Measurements from ENCODE around the gene PXMP2.

The PXMP2 gene

GRCh38 chr12:132720606-132721345 is 33.4 kb downstream of the PXMP2 start:
- DNase-seq (ENCODE audit: low read depth in 2 of 2), result no peak

DNA sequence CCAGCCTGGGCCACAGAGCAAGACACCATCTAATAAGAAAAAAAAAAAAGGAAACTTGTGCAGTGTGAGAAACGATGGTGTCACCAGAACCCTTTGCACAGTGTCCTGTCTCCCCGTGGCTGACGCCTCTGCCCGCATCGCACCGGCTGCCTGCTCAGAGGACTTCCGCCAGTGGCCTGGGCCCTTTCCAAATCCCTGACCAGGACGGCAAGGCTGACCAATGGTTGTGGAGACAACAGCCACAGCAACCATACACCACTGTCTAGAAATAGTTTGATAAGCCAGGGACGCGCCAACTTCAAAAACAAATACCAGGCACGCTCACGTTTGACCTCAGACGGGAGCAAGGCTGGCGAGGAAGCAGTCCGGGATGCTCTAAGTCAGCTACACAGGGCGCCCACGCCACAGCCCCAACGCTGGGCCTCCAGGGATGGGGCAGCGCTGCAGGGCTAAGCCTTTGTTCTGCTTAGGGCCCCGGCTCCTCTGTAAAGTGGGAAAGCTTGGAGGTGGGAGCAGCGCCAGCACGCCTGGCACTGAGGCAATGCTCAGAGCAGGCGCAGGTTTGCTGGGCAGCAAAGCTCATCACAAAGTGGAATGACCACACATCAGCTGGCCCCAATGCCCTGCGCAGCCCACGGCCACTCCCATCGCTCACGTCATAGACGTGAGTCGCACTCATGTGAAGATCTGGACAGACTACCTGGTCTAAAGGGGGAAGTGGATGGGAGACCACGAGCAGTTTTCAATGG is 35.8 kb downstream of the PXMP2 start:
- DNase-seq (ENCODE audit: low read depth in 2 of 2), result no peak

GRCh38 chr12:132723764-132724140 is 36.4 kb downstream of the PXMP2 start:
- DNase-seq (ENCODE audit: low read depth in 2 of 2), result no peak

DNA sequence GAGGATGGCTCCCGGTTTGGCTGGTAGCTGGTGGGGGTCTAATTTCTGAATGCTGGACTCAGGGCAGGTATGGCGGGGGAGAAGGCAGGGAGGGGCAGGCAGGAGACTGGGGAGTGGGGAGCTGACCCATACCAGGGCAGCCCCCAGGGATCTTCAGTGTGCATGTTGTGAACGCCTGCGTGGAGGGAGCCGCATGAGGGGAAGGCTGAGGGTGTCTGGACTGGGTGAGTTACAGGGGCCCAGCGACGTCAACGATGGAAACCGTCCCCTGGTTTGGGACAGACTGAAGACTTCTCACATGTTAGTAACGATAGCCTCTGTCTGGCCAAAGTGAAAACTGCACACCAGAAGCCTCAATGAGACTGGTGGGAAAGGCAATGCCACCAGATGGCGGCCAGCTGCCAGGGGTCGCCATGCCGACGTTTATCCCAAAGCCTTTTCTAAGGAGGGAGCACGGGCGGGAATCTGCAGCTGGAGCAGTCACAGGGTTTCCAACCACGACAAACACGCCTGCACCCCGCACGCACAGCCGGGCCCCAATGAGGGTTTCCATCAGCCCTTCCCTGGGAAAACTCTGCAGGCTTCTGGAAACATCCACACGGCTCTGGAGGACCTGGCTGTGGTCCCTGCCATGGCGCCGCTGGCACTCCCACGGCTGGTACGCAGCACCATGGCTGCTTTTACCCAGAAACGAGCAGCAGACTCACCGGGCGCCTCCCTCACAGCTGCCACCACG is 37.3 kb downstream of the PXMP2 start:
- no peak for DNase-seq (ENCODE audit: low read depth in 2 of 2)

DNA sequence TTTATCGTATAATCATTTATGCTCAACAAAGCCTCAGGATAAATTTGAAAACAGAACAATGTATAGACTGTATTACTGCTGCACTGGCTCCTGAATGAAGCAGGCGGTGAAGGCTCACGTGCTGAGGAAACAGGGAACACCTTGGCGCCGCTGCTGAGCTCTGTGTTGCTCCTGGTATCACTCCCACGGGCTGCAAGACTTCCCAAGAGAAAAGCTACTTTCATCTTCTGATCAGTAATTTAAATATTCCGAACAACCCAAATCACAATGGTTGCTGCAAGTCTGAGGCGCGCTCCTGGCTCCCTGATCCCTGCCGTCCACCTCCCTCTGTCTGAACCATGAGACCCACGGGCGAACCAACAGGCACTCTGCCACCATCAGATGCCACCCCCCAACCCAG is 39.0 kb downstream of the PXMP2 start:
- DNase-seq (ENCODE audit: low read depth in 2 of 2), result no peak

DNA sequence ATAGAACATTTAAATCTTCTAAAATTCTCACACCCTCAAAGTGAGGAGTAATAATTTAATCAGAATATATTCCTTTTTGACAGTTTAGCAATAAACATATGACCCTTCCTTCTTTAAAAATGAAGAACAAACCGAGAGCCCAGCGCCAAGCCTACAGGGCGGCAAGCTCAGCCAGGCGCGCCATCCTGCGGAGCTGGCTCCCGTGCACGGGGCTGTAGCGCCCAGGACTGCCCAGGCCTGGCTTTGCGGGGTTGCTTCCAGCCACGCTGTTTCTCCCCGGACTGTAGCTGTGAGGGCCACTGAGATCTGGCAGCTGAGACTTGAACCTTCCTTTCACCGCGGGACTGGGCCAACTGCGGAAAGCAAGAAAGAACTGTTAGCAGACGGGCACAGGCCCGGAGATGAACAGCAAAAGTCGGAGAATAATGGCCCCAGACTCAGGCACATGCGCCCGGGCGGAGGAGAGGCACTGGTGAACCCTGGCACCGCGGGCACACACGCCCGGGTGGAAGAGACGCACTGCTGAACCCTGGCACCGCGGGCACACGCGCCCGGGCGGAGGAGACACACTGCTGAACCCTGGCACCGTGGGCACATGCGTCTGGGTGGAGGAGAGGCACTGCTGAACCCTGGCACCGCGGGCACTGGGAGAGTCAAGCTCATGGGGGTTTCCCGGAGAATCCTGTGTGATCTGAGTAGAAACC is 39.9 kb downstream of the PXMP2 start:
- no peak for DNase-seq (ENCODE audit: low read depth in 2 of 2)

- no peak for DNase-seq (ENCODE audit: low read depth in 2 of 2)
Measured at GRCh38 chr12:132728502-132728901, 41.1 kb downstream of the PXMP2 start.

DNA sequence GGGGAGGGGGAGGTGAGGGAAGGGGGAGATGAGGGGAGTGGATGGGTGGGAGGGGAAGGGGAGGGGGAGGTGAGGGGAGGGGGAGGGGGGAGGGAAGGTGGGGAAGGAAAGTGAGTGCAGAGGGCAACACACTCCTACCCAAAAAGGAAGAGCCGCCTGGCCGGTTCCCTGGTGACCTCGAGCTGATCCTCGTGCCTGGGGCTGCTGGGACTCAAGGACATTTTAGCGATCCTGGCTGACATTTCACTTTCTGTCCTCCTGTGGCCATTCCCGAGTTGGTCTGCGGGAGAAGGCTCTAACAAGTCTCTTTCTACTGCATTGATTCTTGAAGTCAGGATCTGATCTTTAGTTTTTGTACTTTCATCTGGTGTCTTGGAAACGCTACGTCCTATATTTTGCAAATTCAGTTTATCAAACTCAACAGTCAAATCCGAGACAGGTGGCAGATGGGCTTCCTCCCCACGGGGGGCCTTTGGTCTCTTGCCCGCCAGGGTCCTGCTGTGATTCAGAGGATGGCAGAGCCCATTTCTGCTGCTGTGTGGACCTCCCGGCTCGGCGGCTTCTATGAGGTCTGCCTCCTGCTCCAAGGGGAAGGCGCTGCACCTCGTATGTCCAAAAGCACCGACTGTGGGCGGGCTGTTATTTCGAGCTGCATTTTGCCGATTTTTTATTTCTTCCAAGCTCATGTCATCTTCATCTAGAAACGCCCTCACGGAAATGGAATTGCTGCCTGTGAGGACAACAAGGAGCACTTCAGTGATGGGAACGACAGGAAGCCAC is 42.3 kb downstream of the PXMP2 start:
- no peak for DNase-seq (ENCODE audit: low read depth in 2 of 2)

- DNase-seq (ENCODE audit: low read depth in 2 of 2), result no peak
Measured at GRCh38 chr12:132730353-132730752, 43.0 kb downstream of the PXMP2 start.

DNA sequence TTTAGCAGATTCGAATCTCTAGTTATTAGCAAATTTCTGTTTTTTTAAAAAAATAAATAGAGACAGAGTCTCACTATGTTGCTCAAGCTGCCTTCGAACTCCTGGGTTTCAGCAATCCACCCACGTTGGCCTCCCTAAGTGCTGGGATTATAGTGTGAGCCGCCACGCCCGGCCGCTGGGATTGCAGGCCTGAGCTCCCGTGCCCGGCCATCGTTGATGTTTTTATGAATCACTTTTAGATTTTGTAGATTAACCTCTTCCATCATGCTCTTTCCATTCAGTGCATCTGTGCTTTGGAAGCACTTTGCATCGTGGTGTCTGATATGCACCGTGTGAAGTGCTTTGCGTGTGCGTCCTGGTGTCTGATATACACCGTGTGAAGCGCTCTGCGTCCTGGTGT is 44.2 kb downstream of the PXMP2 start:
- no peak for DNase-seq (ENCODE audit: low read depth in 2 of 2)

- no peak for DNase-seq (ENCODE audit: low read depth in 2 of 2)
Measured at GRCh38 chr12:132734206-132734605, 46.8 kb downstream of the PXMP2 start.

DNA sequence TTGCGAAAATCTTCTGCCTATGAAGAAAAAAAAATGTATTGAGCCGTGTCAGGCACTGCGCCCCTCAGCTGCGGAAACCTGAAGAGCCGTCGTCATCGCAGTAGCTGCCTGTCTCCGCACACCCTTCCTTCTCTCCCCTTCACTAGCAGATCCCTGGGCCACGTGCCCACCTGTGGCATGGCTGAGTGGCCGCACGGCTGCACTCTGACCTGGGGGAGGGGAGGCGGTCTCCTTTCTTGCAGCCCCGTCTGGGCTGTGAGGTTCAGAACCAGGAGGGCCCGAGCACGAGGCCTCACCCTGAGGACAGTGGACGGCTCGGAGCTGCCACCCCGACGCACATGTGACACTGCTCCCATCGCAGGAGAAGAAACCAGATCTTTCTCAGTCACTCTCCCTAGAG is 48.1 kb downstream of the PXMP2 start:
- DNase-seq (ENCODE audit: low read depth in 2 of 2), result no peak

GRCh38 chr12:132736378-132736777 is 49.0 kb downstream of the PXMP2 start:
- DNase-seq (ENCODE audit: low read depth in 2 of 2), result no peak

GRCh38 chr12:132736913-132737312 is 49.5 kb downstream of the PXMP2 start:
- no peak for DNase-seq (ENCODE audit: low read depth in 2 of 2)

DNA sequence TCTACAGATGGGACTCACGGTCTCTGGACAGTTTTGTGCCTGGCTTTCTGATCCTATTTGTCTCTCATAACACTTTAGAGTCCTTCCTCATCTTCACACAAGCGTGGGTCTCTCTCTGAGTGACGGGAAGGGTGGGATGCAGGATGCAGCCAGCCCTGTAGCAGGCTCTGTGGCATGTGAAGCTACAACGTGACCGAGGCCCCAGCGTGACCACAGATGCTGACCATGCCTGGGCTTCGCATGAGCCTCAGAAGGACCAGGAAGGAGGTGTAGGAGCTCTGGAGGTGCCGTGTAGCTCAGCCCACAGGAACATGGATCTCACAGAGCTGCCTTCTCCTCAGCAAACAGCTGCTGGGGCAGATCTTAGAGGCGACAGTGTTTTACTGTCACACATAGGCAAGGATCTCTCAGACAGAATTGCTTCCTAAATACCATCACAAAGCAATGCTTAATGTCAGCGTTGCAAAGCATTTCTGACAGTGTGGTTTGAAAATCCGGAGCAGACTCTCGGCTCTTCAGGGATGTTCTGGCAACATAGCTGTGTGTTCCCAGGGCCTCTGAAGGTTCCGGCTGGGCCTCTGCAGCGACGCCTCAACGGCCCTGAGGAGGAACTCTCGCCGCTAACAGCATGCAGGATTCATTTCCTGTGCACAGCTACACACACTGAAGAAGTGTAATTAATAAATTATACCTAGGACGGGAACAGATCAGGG is 52.4 kb downstream of the PXMP2 start:
- no peak for DNase-seq (ENCODE audit: low read depth in 2 of 2)

DNA sequence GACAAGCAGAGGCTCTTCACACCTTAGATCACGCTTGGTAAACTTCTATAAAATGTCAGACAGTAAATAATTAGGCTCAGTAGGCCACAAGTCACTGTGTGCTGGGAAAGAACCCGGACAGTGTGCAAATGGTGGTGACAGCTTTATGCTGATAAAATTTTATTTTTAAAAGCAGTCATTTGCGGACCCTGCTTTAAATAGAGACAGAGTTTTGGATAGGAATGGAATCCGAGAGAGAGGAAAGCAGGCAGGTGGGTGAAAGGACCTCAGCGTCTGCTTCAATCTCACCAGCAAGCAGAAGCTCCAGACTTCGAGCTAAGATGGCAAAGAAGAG is 52.9 kb downstream of the PXMP2 start:
- DNase-seq (ENCODE audit: low read depth in 2 of 2), result no peak

- no peak for DNase-seq (ENCODE audit: low read depth in 2 of 2)
Measured at GRCh38 chr12:132740652-132741051, 53.3 kb downstream of the PXMP2 start.

GRCh38 chr12:132741620-132742019 is 54.2 kb downstream of the PXMP2 start:
- DNase-seq (ENCODE audit: low read depth in 2 of 2), result no peak

DNA sequence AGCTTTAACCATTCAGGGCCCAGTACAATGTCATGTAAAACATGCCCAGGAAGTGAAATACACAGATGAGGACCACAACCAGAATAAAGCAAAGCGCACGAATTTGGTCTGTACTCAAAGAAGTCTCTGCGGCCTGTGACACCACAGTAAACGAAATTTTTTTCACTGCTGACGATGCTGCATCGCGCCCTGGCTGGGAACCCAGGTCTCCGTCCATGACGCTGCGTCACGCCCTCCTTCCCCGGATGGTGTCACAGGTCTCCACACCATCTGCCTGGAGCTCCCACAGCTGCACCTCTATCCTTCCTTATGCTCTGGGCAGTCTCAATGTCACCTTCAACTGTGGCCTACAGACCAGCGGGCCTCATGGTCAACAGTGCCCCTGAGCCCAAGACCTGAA is 56.4 kb downstream of the PXMP2 start:
- no peak for DNase-seq (ENCODE audit: low read depth in 2 of 2)

DNA sequence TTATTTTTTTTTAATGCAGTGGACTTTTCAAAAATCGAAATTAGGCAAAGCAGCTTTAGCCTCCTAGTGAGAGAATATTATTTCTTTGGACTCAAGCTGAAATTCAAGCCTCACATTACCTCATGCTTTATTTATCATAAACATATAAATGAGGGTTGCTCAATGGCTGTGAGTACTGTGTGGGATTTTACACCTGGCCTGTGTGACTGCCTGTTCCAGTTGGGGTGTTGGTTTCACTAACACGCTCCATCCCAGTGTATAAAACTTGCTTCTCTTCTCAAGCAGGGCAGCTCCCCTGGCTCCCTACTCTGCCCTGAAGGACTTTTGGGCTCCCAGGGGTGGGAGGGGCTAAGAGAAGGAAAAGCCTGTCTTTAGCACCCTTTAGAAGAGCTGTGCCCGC is 59.2 kb downstream of the PXMP2 start:
- no peak for DNase-seq (ENCODE audit: low read depth in 2 of 2)

DNA sequence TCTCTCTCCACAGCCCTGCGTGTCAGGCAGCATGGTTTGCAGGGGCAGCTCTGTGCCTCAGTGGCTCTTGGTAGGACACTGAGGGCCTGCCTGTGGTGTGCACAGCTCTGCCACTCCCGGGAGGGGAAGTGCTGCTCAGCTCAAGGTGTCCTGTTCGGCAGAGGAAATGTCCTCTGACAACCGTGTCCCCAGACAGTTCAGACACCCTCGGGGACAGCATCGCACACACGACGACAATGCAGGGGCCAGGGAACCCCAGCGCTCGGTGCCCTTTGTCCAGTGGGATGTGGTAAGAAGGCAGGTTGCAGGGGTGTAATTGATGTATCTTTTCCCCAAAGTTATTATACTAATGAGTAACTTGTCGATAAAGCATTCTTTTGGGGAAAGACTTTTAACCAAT is 60.0 kb downstream of the PXMP2 start:
- no peak for DNase-seq (ENCODE audit: low read depth in 2 of 2)

Data from stimulated activated CD4-positive, alpha-beta T cell treated with anti-CD3 and anti-CD28 coated beads, Interleukin-1b, Interleukin-23, amount 100 ng/mL, for 1 hour (primary cell).